Lower leg skin (tissue), 3 donors: ENCODE data around the gene RMND1.

Experiments
- POLR2A ChIP-seq, 2 donors: fragments of 450-650 bp; IDR thresholded peaks; one replicate each; pipeline ENCODE4 v1.6.1; 2016 to 2017; ENCODE audit warnings: antibody characterized with exemption in 2 of 2, mild to moderate bottlenecking in 1 of 2, moderate library complexity in 1 of 2
- TF ChIP-seq, protein P1 (sequence below), 3 donors: fragments of 450-650 bp; IDR thresholded peaks; one replicate each; pipeline ENCODE4 v1.5.1; 2016; ENCODE audit warnings: antibody characterized with exemption in 3 of 3, mild to moderate bottlenecking in 3 of 3, moderate library complexity in 2 of 3

DNA sequence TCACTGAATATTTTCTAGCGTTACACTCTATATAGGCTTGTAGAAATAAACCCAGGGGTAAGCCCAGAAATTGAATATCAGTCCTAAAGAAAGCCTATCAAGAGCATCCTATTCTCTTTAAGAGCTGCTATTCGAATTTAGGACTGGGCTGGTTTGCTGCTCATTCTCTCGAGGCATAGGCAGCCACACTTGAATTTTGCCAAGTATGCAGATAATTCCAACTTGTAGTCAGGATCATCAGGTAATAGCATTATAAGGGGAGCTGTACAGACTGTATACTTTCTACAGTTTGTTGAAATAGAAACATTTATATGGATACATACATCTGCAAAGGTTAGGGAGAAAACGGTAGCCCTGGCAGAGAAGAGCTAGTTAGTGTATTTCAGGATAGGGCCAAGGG is 58.5 kb downstream of the RMND1 start:
- TF ChIP-seq, protein P1, sequence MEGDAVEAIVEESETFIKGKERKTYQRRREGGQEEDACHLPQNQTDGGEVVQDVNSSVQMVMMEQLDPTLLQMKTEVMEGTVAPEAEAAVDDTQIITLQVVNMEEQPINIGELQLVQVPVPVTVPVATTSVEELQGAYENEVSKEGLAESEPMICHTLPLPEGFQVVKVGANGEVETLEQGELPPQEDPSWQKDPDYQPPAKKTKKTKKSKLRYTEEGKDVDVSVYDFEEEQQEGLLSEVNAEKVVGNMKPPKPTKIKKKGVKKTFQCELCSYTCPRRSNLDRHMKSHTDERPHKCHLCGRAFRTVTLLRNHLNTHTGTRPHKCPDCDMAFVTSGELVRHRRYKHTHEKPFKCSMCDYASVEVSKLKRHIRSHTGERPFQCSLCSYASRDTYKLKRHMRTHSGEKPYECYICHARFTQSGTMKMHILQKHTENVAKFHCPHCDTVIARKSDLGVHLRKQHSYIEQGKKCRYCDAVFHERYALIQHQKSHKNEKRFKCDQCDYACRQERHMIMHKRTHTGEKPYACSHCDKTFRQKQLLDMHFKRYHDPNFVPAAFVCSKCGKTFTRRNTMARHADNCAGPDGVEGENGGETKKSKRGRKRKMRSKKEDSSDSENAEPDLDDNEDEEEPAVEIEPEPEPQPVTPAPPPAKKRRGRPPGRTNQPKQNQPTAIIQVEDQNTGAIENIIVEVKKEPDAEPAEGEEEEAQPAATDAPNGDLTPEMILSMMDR (IDR thresholded peaks at IDR 0.05), result no peak
- TF ChIP-seq POLR2A (IDR thresholded peaks at IDR 0.05), result no peak
